Measurements from ENCODE around the gene RSL1D1.

- TF ChIP-seq CTCF (IDR thresholded peaks at IDR 0.05) (no peak), POLR2A (IDR thresholded peaks at IDR 0.05) (no peak), EP300 (IDR thresholded peaks at IDR 0.05) (no peak), POLR2AphosphoS5 (IDR thresholded peaks at IDR 0.05) (no peak)
Observed at GRCh38 chr16:11896486-11897176, 45.3 kb upstream of the RSL1D1 start.

Measured in suprapubic skin (tissue), 4 donors.